HFFc6 (cell line): ENCODE data around the gene DHRS2. TPM values are rescaled to one million over a fixed set of nuclear protein-coding genes. Genes with fewer than 3 reads are reported as not detected.
"Not testable (repeated sequence)": the region's sequence is repeated elsewhere in the genome, so short reads cannot be mapped to it uniquely, and the experiment has no call there.

Source experiments
- DNase-seq: peaks from one replicate; pipeline ENCODE4 v3.0.0-alpha.2; 2018
- H3K27ac Mint-ChIP-seq: 2 replicates; pipeline ENCODE4 v1.8.0; 2020; ENCODE audit warnings: mild to moderate bottlenecking, mixed read lengths
- H3K27me3 Mint-ChIP-seq: 2 replicates; pipeline ENCODE4 v1.8.0; 2021; ENCODE audit warnings: mild to moderate bottlenecking, moderate library complexity, mixed read lengths; ENCODE audit not compliant: insufficient read depth
- H3K36me3 Mint-ChIP-seq: 2 replicates; pipeline ENCODE4 v1.8.0; 2021; ENCODE audit warnings: low read depth, mixed read lengths
- H3K4me1 Mint-ChIP-seq: 2 replicates; pipeline ENCODE4 v1.8.0; 2020; ENCODE audit warnings: low read depth, mixed read lengths
- H3K4me3 Mint-ChIP-seq: 2 replicates; pipeline ENCODE4 v1.8.0; 2020; ENCODE audit warnings: mild to moderate bottlenecking, moderate library complexity, mixed read lengths
- H3K9me3 Mint-ChIP-seq: 2 replicates; pipeline ENCODE4 v1.8.0; 2020; ENCODE audit warnings: mild to moderate bottlenecking, mixed read lengths
- total RNA-seq, 6 experiments: library from RNA; stranded (reverse); fragmentation: NEBNext Ultra II Directional; extraction: Animal tissue kit (Norgen Biotek cat#: 25700); gene quantifications; 2 replicates in 1 of 6; 3 replicates in 5 of 6; pipeline ENCODE4 v1.2.3, GENCODE V29; 2021
- TF ChIP-seq, protein P1 (sequence below): fragments of 200-600 bp; sonication (generic); IDR thresholded peaks from 2 replicates; pipeline ENCODE4 v1.5.0; 2021; ENCODE audit warnings: antibody characterized with exemption, mild to moderate bottlenecking

DHRS2 gene
- total RNA-seq, 6 experiments from 2014 or later: 0.31 to 0.91 (median 0.51) TPM

DNA sequence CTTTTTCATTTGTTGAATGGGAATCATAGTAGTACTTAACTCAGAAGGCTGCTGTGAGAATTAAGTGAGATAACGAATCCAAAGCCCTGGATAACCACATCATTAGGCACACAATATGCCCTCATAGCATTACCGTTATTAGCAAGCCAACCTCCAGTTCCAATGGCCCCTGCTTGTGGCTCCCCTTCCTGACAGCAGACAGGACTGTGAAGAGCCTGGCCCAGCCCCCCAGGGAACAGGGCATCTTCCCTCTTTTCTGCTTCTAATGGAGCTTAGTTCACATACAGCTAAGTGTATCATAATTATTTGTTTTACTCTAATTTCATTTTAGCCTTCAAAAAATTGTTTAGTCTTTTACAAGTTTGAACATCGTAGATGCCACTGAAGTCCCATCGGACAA is 39.7 kb downstream of the DHRS2 start:
- Mint-ChIP-seq H3K27ac (no peak overlapping the region), H3K4me1 (peaks cover under 1% of the 10 kb centered on the region; the same call in 1 of the 2 replicates), H3K4me3 (no peak overlapping the region), H3K36me3 (no peaks in the 10 kb centered on the region), H3K9me3 (no peaks in the 10 kb centered on the region), H3K27me3 (peaks cover 8% of the 10 kb centered on the region)
- no peak for DNase-seq
- TF ChIP-seq, protein P1, sequence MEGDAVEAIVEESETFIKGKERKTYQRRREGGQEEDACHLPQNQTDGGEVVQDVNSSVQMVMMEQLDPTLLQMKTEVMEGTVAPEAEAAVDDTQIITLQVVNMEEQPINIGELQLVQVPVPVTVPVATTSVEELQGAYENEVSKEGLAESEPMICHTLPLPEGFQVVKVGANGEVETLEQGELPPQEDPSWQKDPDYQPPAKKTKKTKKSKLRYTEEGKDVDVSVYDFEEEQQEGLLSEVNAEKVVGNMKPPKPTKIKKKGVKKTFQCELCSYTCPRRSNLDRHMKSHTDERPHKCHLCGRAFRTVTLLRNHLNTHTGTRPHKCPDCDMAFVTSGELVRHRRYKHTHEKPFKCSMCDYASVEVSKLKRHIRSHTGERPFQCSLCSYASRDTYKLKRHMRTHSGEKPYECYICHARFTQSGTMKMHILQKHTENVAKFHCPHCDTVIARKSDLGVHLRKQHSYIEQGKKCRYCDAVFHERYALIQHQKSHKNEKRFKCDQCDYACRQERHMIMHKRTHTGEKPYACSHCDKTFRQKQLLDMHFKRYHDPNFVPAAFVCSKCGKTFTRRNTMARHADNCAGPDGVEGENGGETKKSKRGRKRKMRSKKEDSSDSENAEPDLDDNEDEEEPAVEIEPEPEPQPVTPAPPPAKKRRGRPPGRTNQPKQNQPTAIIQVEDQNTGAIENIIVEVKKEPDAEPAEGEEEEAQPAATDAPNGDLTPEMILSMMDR: no peak

DNA sequence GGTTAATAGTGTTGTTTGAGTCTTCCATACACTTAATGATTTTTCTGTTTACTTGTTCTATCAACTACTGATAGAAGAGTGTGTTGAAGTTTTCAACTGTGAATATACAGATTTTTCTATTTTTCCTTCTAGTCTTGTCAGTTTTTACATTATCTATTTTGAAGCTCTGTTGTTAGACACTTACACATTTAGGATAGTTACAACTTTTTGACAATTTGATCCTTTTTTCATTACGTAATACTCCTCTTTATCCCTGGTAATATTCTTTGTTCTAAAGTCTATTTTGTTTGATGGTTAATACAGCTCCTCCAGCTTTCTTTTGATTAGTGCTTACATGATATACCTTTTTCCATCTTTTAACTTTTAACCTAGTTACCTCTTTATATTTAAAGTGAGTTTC is 45.2 kb downstream of the DHRS2 start:
- DNase-seq: no peak
- Mint-ChIP-seq H3K27me3 (peaks cover 7% of the 10 kb centered on the region), H3K9me3 (no peaks in the 10 kb centered on the region), H3K4me1 (no peaks in the 10 kb centered on the region), H3K4me3 (no peak overlapping the region), H3K36me3 (no peaks in the 10 kb centered on the region), H3K27ac (no peak overlapping the region)
- TF ChIP-seq, protein P1: no peak

DNA sequence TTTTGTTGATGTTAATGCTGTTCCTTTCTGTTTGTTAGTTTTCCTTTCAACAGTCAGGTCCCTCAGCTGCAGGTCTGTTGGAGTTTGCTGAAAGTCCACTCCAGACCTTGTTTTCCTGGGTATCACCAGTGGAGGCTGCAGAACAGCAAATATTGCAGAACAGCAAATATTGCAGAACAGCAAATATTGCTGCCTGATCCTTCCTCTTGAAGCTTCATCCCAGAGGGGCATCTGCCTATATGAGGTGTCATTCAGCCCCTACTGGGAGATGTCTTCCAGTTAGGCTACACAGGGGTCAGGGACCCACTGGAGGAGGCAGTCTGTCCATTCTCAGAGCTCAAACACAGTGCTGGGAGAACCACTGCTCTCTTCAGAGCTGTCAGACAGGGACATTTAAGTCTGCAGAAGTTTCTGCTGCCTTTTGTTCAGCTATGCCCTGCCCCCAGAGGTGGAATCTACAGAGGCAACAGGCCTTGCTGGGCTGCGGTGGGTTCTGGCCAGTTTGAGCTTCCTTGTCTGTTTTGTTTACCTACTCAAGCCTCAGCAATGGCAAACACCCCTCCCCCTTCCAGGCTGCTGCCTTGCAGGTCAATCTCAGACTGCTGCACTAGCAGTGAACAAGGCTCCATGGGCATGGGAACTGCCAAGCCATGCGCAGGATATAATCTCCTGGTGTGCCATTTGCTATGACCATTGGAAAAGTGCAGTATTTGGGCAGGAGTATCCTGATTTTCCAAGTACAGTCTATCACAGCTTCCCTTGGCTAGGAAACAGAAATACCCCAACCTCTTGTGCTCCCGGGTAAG is 53.7 kb downstream of the DHRS2 start:
- H3K4me1 Mint-ChIP-seq, DNase-seq, H3K4me3 Mint-ChIP-seq, H3K9me3 Mint-ChIP-seq, H3K27me3 Mint-ChIP-seq, H3K27ac Mint-ChIP-seq, H3K36me3 Mint-ChIP-seq: not testable (repeated sequence)

DNA sequence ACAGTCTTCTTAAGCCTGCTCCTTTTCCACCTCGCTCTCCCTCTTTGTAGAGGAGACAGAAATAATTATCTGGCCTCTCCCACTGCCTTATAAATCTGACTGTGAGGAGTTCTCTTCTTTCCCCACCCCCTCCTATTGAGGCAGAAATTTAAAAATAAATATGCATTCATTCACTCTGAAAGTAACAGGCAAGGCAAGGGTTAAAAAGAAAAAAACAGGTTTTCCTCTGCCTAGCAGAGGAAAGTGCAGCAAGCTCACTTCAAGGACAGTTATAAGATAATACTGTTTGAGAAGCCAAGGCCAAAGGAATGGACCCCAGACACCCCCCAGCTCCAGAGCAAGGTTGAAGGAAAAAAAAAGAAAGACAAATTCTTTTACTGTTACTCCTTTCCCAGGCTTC is 56.3 kb downstream of the DHRS2 start:
- Mint-ChIP-seq H3K27me3 (peaks cover 7% of the 10 kb centered on the region), H3K9me3 (peaks cover 4% of the 10 kb centered on the region; the same call in 1 of the 2 replicates), H3K4me3 (no peak overlapping the region), H3K27ac (no peak overlapping the region), H3K36me3 (no peaks in the 10 kb centered on the region), H3K4me1 (no peaks in the 10 kb centered on the region)
- TF ChIP-seq, protein P1: no peak
- no peak for DNase-seq

DNA sequence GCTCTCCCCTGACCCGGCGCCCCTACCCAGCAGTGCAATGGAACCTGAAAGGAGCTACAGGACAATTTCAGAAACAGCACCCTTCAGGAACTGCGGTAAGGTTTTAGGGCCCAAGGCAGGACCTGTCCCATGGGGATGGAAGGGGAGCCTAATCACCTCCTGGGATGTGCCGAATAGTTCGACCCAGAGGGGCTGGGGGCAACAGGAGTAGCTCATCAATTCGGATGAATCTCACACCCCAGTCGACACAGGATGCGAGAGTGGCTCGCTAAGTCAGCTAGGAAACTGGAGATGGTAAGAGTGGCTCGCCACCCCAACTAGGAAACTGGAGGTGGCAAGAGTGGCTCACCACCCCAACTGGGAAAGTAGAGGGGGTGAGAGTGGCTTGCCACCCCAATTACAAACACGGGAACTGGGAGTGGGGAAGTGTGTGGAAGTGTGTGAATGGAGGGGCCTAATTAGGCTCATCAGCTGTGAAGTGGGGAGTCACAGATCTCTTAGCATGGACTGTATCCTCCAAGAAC is 57.1 kb downstream of the DHRS2 start:
- no peak overlapping the region for H3K27ac Mint-ChIP-seq

More for the DNA sequence above, 57.1 kb downstream of the DHRS2 start:
- Mint-ChIP-seq H3K36me3 (no peaks in the 10 kb centered on the region), H3K27me3 (peaks cover 7% of the 10 kb centered on the region), H3K4me1 (no peaks in the 10 kb centered on the region), H3K4me3 (no peak overlapping the region), H3K9me3 (peaks cover 4% of the 10 kb centered on the region; the same call in 1 of the 2 replicates)
- TF ChIP-seq, protein P1: no peak
- DNase-seq: no peak
